Measurements from ENCODE around the gene RAP1GAP2.

RAP1GAP2 gene

DNA sequence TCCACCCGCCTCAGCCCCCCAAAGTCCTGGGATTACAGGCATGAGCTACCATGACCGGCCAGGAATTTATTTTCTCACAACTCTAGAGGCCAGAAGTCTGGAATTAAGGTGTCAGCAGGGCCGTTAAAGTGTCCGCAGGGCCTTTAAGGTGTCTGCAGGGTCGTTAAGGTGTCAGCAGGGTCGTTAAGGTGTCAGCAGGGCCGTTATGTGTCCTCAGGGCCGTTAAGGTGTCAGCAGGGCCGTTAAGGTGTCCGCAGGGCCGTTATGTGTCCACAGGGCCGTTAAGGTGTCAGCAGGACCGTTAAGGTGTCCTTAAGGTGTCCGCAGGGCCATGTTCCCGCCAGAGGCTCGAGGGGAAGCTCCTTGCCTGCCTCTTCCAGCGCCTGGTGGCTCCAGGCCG, 125.2 kb downstream of the RAP1GAP2 start:
- DNase-seq, result no peak

- DNase-seq, result no peak
Measured at GRCh38 chr17:2924211-2924610, 128.0 kb downstream of the RAP1GAP2 start.

DNA sequence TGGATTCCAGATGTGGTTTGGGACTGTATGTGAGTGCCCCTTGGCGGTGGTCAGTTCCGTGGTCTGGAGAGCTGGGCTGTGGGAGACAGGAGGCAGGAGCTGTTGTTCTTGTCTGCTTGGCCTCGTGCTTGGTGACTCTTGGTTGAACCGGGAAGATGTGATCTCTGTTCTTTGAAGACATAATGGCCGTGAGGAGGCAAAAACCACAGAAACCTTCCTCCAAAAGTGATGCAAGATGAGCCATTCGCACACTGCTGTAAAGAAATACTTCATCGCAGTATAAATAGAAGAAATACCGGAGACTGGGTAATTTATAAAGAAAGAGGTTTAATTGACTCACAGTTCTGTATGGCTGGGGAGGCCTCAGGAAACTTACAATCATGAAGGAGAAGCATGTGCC, 128.8 kb downstream of the RAP1GAP2 start:
- no peak for DNase-seq

DNA sequence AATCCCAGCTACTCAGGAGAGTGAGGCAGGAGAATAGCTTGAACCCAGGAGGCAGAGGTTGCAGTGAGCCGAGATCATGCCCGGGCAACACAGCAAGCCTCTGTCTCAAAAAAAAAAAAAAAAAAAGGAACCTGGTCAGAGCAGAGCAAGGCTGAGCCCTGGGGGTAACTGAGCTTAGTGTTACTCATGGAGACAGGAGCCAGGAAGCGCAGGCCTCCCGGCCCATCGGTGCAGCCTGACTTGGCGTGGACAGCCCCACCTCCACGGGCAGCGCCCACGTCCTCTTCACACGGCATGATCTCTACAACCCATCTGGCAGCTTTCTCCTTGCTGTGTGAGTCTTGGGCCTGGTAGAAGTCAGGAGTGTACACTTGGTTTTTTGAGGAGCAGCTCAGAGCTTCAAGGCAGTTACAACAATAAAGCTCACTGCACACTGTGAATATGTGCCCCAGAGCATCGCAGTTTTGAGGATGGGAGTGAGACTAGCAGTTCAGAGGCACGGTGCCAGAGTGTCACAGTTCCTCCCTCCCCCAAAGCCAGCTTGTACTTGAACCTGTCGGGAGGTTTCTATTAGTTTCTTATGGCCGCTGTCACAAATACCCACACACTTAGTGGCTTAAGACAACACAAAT, 129.9 kb downstream of the RAP1GAP2 start:
- DNase-seq, result no peak

DNA sequence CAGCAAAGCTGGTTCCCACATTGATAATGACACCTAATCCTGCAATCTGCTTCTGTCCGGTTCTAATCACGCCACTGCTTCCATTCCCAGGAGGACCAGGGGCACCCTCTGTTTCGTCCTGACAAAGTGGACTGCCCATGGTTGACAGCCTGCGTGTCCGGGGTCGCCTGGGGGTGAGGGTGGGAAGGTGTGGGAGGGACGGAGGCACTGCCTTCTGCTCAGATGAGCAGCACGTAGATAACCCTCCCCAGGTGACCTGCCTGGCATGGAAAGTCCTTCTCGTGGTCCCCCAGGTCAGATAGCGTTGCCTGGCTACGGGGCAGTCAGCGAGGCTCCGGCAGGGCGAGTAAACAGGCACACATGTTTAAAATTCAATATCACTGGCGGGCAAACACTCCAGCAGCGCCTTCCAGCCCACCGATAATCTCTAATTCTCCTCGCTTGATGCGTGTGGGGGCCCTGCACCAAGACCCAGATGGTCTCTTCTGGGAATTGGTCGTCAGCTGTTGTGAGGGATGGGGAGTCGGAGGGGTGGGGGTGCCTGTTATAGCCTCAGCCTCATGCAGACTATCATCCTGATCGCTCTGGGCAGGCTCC, 132.2 kb downstream of the RAP1GAP2 start:
- DNase-seq, result no peak

DNA sequence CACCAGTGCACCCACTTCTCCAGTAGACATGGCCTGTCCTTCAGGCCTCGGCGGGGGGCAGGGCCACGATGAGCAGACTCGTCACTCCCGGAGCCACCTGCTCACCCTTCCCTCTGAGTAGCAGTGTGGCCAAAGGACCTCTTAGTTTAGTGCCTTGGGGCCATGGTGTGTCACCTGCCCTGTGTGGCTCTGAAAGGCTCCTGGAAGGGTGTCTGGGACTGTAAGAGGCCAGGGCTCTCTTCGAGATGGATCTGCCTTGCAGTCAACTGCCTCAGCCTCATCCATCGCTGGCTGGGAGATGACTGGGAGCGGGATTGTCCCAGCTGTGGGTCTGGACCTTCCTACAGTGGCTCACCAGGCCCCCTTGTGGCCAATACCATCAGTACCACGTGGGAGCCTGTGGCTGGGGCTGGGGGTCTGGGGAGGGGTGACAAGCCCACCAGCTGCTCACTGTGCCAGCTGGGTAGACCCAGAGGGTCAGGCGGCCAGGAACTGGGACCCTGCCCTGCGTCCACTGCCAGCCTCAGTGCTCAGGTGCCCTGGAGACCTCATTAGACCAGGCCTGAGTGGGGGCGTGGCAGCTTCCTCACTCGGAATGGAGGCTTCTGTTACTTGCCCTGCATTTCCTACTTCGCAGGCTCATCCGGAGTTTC, 133.8 kb downstream of the RAP1GAP2 start:
- DNase-seq, result peak; percentile 9

DNA sequence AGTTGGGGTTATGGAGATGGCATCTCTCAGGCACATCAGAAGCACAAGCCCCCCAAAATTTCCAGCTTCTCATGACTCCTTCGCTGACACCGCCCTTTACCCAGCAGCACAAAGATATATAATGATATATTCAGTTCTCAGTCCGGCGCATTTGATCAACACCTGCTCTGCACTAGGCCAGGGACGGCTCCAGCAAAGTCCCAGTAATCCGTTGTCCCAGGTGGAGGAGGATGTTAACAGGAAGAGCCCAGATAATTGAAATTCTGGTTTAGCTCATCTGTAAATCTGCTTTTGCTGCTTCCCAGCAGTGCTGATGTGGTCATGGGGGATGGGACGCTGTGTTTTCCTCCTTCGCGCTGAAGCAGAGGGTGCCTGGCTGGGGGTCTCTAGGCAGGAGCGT, 135.6 kb downstream of the RAP1GAP2 start:
- DNase-seq, result no peak

DNA sequence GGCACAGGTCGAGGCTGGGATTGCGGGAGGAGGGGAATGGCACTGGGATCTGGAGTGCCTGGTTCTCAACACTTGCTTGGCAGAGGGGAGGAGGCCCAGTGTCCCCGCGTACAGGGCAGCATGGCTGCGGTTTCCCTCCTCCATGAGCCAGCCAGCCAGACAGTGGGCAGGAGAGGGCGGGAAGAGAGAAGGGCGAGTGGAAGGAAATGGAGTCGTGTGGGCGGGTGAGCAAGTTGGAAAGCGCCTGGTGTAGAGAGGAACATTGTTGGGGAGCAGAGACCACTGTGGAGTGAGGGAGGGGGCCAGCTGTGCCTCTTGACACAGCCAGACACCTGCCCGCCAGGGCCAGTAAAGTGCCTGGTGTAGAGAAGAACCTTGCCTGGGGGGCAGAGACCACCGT, 136.7 kb downstream of the RAP1GAP2 start:
- no peak for DNase-seq

DNA sequence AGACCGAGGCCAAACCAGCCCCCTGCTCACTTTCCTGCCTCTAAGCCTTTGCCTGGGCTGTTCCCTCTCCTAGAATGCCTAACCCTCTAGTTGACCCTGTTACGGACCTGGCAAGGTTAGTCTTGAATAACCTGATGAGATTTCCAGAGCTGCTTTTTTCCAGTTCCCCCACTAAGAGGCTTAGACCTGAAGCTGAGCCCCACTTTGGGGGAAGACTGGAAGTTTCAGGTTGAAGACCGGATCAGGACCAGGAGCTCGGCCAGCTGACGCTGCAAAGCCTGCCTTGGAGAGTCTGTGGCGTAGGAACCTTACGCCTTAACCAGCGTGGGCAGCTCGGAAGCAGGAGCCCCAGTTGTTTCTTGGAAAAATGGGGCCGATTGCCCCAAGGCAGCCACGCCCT, 137.4 kb downstream of the RAP1GAP2 start:
- DNase-seq, result no peak

GRCh38 chr17:2935632-2936031, 139.4 kb downstream of the RAP1GAP2 start:
- DNase-seq, result no peak

DNA sequence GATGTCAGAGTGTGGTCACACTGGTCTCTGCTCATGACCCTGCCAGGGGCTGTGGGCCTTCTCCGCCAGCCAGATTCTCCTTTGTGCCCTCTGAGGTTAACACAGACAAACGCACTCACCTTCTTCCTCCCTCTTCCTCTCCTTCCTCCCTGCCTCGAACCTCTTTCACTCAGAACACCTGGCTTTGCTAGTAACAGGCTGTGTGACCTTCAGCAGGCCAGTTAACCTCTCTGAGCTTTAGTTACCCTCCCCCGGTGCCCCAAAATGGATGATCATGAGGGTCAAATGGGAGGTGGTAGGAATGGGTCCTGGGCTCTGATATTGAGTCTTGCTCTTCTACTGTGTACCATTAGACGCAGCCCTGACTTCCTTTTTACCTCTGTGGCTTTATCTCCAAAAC, 140.1 kb downstream of the RAP1GAP2 start:
- no peak for DNase-seq

DNA sequence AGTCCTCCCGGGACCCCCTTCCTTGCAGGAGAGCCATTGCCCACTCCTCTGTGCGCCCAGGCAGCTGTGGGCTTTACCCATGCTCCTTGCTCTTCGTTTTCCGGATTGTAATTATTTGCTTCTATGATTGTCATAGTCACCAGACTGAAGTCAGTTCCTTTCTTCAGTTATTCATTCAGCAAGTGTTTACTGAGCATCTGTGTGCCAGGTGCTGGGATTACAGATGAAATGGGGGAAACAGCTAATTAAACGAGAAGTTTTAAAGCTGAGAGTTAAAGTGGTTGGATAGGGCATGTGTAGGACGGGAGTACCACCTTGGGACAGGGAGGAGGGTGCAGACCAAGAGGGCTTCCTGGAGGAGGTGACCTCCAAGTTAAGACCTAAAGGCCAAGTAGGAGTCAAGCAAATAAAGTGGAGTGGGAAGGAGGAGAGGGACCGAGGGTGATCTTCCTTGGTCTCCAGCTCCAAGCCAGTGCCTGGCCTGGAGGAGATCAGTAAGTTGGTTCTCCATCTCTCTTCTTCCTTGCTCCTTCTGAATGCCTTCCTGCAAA, 140.6 kb downstream of the RAP1GAP2 start:
- no peak for DNase-seq

DNA sequence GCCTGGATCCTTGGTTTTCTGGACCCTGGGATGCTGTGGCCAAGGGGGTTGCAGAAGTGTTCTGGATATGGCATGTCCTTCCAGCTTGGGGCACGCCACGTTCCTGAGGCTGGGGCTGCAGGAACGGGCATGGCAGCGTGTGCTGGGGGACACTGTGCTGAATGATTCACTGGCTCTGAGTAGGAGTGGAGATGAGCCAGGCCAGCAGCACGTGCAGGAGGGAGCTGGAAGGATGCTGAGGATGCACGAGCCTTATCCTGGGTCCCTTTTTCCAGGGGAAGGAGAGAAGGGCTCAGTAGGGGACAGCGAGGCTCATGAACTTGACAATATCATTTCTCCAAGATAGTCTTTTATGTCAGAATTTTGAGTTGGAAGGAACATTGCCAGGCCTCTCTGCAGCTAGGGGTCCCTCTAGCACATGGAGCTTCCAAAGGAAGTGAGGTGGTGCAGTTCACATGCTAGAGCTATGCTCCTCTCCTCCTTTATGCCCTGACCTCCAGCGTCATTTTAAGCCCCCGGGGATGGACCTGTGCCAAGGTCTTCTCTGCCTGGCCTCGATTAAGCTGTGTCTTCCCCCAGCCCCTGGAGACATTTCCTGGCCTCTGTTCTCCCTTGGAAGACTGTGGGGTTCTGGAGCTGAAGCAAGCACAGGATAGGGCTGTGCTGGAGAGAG, 141.2 kb downstream of the RAP1GAP2 start:
- no peak for DNase-seq

DNA sequence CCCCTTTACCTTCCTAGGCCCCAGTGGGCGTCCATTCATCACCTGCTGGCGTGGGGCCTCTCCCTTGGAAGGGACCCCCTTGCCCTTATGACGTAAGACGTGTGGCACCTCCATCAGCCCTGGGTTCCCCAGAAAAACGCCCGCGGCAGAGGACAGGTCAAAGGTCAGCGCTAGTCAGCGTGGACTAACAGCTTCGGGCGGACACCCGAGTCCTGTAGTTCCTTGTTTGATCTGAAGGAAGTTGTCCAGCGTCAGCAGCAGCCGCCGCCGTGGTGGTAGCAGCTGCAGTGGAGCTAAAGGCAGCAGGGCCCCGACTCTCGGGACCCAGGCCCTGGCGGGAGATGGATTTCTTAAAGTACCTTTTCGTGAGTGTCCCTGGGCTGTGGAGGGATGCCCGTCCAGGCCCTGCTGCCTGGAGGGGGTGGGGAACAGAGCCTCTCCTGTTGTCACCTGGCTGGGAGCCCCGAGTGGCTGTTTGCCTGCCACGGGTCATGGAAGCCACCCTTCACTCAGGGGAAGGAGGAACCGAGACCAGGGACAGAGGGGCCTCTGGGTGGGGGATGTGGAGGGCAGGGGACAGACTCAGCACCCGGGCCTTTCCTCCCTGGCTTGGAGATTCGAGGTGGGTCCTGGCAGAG, 143.6 kb downstream of the RAP1GAP2 start:
- DNase-seq, result no peak

- no peak for DNase-seq
Measured at GRCh38 chr17:2940352-2940751, 144.1 kb downstream of the RAP1GAP2 start.

DNA sequence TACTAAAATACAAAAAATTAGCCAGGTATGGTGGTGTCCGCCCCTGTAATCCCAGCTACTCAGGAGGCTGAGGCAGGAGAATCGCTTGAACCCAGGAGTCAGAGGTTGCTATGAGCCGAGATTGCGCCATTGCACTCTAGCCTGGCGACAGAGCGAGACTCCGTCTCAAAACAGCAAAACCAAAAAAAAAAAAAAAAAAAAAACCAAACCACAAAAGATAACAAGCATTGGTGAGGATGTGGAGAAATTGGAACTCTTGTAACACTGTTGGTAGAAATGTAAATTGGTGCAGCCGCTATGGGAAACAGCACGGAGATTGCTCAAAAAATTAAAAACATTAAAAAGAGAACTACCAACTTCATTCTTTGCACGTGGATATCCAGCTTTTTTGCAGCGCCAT, 147.7 kb downstream of the RAP1GAP2 start:
- DNase-seq, result no peak

DNA sequence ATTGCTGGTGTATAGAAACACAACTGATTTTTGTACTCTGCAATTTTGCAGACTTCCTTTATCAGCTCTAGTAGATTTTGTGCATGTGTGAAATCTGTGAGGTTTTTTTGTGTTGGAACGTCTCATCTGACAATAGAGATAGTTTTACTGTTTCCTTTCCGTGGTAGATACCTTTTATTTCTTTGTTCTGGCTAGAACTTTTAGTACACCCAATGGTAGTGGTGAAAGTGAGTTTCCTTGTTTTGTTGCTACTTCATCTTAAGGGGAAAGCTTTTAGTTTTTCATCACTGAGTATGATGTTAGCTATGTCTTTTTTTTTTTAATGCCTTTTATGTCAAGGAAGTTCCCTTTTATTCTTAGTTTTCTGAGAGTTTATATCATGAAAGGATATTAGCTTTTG, 149.1 kb downstream of the RAP1GAP2 start:
- no peak for DNase-seq

DNA sequence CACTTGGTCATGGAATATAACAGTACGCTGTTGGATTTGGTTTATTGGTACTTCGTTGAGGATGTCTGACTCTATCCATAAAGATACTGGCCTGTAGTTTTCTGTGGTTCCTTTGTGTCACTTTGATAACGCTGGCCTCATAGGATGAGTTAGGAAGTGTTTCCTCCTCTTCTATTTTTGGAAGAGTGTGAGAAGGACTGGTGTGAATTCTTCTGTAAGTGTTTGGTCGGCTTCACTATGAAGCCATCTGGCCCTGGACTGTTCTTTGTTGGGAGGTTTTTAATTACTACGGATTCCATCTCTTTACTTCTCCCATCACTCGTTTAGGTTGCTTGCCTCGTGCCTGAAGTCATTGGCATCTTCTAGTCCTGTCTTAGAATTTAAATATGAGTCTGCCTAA, 149.9 kb downstream of the RAP1GAP2 start:
- no peak for DNase-seq

DNA sequence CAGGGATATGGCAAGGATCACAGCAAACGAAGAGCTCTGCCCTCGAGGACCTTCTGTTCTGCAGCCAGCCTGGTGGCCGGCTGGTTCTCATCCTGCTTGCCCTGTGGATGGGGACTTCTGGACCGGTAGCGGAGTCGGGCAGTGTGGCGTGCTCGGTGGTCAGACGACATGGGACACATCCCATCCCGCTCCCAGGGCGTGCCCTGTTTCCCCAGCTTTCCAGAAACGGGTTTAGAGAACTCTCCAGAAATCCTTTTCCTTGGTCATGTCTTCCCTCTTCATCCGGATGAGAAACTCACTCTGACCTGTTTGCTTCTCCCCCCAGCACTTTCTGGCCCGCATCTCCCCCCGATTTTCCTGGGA, 151.3 kb downstream of the RAP1GAP2 start:
- DNase-seq, result no peak

GRCh38 chr17:2947996-2948550, 151.8 kb downstream of the RAP1GAP2 start:
- no peak for DNase-seq

GRCh38 chr17:2948721-2949468, 152.7 kb downstream of the RAP1GAP2 start:
- no peak for DNase-seq

- no peak for DNase-seq
Measured at GRCh38 chr17:2949469-2950044, 153.3 kb downstream of the RAP1GAP2 start.

Data from activated CD4-positive, alpha-beta T cell treated with anti-CD3 and anti-CD28 coated beads, Interleukin-10, Interleukin-2, amounts not matched to agents 100 ng/mL and 50 ng/mL, durations not matched to agents 16 hours and 8 hours (primary cell).